ENCODE measurements around the gene LARGE1. TPM values are rescaled to one million over a fixed set of nuclear protein-coding genes. Genes with fewer than 3 reads are reported as not detected.

Gene LARGE1
- total RNA-seq, 6 experiments from 2014 or later: 12.2 to 28.3 (median 15.2) TPM

- Histone ChIP-seq H3K27ac (peak overlapping the region in 1 of 3 donors; percentile 27), H3K27me3 (no peaks in the 10 kb centered on the region), H3K9me3 (no peaks in the 10 kb centered on the region), H3K4me3 (no peak overlapping the region), H3K36me3 (no peaks in the 10 kb centered on the region), H3K4me1 (peaks cover 0 to 19% (median 7%) of the 10 kb centered on the region in 4 donors)
- intact Hi-C loops (cut with DNase I): no loop called here
- TF ChIP-seq CTCF (IDR thresholded peaks at IDR 0.05) (no peak), POLR2A (IDR thresholded peaks at IDR 0.05) (no peak)
- DNase-seq (no peak), ATAC-seq (peak in 3 of 4 donors; percentile 6 to 25 (median 8))
- WGBS (ENCODE audit: insufficient coverage, low coverage, low lambda C conversion rate, missing lambda C conversion rate): no CpG with 5 or more reads among the region's 1 CpG
Observed at GRCh38 chr22:33747029-33747428, 173.2 kb downstream of the LARGE1 start.

GRCh38 chr22:33746501-33746928, 173.8 kb downstream of the LARGE1 start:
- H3K4me1 ChIP-seq: peaks cover 0 to 19% (median 7%) of the 10 kb centered on the region in 4 donors
- H3K36me3 ChIP-seq: no peaks in the 10 kb centered on the region
- intact Hi-C loops (cut with DNase I): no loop called here
- no peak for TF ChIP-seq POLR2A (IDR thresholded peaks at IDR 0.05)
- TF ChIP-seq CTCF (IDR thresholded peaks at IDR 0.05): no peak
- H3K4me3 ChIP-seq: no peak overlapping the region
- WGBS (ENCODE audit: insufficient coverage, low coverage, low lambda C conversion rate, missing lambda C conversion rate): 27% methylated on average over 2 of the region's 3 CpGs
- DNase-seq (peak in 1 of 3 donors; percentile 58), ATAC-seq (peak; percentile 80 to 92 (median 86))
- no peaks in the 10 kb centered on the region for H3K27me3 ChIP-seq
- peak overlapping the region in 1 of 3 donors; percentile 27 for H3K27ac ChIP-seq
- no peaks in the 10 kb centered on the region for H3K9me3 ChIP-seq

GRCh38 chr22:33745501-33745900, 174.8 kb downstream of the LARGE1 start:
- ATAC-seq: no peak
- no peaks in the 10 kb centered on the region for H3K27me3 ChIP-seq
- TF ChIP-seq POLR2A (IDR thresholded peaks at IDR 0.05): no peak
- TF ChIP-seq CTCF (IDR thresholded peaks at IDR 0.05): no peak
- intact Hi-C loops (cut with DNase I): no loop called here
- 82% methylated on average over 5 of the region's 7 CpGs for WGBS (ENCODE audit: insufficient coverage, low coverage, low lambda C conversion rate, missing lambda C conversion rate)
- H3K4me3 ChIP-seq: no peak overlapping the region
- no peaks in the 10 kb centered on the region for H3K36me3 ChIP-seq
- H3K9me3 ChIP-seq: no peaks in the 10 kb centered on the region
- DNase-seq: no peak
- H3K4me1 ChIP-seq: peaks cover 0 to 19% (median 7%) of the 10 kb centered on the region in 4 donors
- no peak overlapping the region for H3K27ac ChIP-seq

- intact Hi-C loops (cut with DNase I): no loop called here
- Histone ChIP-seq H3K27me3 (no peaks in the 10 kb centered on the region), H3K27ac (no peak overlapping the region), H3K4me1 (peaks cover 0 to 19% (median 7%) of the 10 kb centered on the region in 4 donors), H3K9me3 (no peaks in the 10 kb centered on the region), H3K36me3 (no peaks in the 10 kb centered on the region), H3K4me3 (no peak overlapping the region)
- TF ChIP-seq POLR2A (IDR thresholded peaks at IDR 0.05) (no peak), CTCF (IDR thresholded peaks at IDR 0.05) (no peak)
- no peak for ATAC-seq
- DNase-seq: no peak
- 94% methylated on average over 4 of the region's 5 CpGs for WGBS (ENCODE audit: insufficient coverage, low coverage, low lambda C conversion rate, missing lambda C conversion rate)
Observed at GRCh38 chr22:33743756-33744155, 176.5 kb downstream of the LARGE1 start.

- no peak for DNase-seq
- H3K4me1 ChIP-seq: peaks cover 0 to 5% (median 2%) of the 10 kb centered on the region in 4 donors
- H3K4me3 ChIP-seq: no peak overlapping the region
- TF ChIP-seq POLR2A (IDR thresholded peaks at IDR 0.05): no peak
- TF ChIP-seq CTCF (IDR thresholded peaks at IDR 0.05): no peak
- no peaks in the 10 kb centered on the region for H3K36me3 ChIP-seq
- 85% methylated on average over 3 of the region's 3 CpGs for WGBS (ENCODE audit: insufficient coverage, low coverage, low lambda C conversion rate, missing lambda C conversion rate)
- intact Hi-C loops (cut with DNase I): no loop called here
- no peaks in the 10 kb centered on the region for H3K27me3 ChIP-seq
- H3K9me3 ChIP-seq: no peaks in the 10 kb centered on the region
- no peak for ATAC-seq
- H3K27ac ChIP-seq: no peak overlapping the region
Observed at GRCh38 chr22:33741025-33741424, 179.3 kb downstream of the LARGE1 start.
